Endothelial cell of hepatic sinusoid (primary cell): ENCODE results near the gene WDFY4.

Source experiments
- in situ Hi-C: cut with HindIII; loops from 2 replicates; pipeline ENCODE4 v1.10.0; 2017; ENCODE audit warnings: low sequenced_read_pairs

WDFY4 gene

GRCh38 chr10:48958598-48959190 is 274.0 kb downstream of the WDFY4 start:
- in situ Hi-C loops, result no loop called here

DNA sequence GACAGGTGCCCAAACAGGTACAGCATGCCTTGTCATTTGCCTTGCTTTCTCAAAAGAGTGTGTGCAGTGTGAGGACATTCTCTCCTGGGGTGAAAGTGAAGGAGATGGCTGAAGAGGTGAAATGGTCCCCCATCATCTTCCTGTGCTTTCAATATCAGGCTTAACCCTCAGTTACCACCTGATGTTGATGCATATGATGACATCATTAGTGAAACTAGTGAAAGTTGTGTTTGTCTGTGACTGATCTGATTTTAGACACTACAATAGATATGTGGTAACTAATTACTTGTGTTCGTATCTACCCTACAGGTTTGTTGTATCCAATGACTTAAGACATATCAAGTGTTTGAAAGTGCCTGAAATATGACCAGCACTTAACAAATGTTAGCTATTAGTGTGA is 279.4 kb downstream of the WDFY4 start:
- in situ Hi-C loops, result no loop called here

DNA sequence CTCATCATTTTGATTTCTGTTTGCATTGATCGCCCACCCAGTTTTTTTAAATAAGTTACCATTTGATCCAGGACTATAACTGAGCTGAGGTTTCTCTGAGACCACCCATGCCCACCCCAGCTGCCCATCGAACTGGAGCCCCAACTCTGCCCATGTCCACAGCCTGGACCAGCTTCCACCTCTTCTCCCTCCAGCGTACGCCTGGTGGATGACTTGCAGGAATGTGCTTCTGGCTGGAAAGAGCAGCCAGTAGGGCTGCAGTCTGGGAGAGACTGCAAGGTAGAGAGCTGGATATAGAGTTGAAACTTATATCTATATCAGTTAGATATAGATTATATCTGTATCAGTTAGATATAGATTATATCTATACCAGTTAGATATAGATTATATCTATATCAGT is 280.8 kb downstream of the WDFY4 start:
- in situ Hi-C loops, result no loop called here

DNA sequence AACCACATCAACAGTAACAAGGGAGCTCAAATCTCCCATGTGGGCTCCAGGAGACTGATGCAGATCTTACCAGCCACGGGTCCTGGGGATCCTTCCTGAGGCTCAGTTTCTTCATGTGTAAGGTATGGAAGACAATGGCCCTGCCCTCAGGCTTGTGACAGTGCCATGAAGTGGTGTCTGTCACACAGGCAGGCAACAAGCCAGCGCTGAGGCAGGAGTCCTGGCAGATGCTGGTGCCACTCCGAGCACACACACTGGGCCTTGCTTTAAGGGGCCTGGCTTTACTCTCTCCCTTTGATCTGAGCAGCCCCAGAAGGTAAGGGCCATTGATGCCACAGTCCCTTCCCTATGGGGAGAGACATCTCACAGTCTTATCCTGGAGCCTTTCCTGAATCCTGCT is 283.4 kb downstream of the WDFY4 start:
- in situ Hi-C loops, result no loop called here

GRCh38 chr10:48970046-48970445 is 285.4 kb downstream of the WDFY4 start:
- in situ Hi-C loops, result no loop called here

- in situ Hi-C loops, result no loop called here
These were observed 286.0 kb downstream of the WDFY4 start for GRCh38 chr10:48970654-48971053.

DNA sequence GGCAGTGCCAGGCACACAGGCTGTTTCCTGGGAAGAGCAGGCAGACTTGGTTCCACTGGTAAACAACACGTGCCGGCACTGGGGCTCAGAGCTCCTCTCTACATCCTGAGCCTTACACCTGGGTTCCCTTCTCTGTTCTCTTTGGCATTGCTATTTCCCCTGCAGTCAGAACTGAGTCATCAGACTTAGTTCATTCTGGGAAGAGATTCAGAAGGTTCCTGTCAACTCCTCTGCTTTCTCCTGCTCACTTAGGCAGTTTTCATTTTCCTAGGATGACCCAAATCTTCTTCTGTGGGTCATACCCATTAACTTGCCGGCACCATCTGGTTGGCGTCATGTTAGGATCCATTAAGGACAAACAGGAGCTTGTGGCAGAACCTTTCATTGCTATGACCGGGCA is 288.4 kb downstream of the WDFY4 start:
- in situ Hi-C loops, result no loop called here

DNA sequence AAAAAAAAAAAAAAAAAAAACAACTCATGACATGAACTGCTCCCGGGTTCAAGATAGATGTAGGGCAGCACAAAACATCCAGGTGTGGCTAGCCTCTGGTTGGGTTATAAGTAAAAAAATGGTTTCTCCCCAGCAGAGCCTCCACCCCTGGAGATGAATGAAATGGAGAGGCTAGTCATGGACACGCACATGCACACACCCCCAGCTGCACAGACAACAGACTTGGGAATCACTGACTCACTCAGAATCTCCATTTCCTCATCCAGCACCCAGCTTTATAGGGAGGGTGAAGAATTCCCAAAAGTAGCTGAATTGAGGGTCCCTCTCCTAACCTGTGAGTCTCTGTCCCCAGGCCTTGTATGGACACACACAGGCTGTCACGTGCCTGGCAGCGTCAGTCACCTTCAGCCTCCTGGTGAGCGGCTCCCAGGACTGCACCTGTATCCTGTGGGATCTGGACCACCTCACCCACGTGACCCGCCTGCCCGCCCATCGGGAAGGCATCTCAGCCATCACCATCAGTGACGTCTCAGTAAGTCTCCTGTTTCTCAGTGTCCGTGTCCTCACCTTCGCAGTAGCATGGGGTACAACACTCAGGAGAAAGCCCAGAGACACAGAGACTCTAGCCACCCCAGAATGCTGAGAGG is 290.0 kb downstream of the WDFY4 start:
- in situ Hi-C loops, result no loop called here

DNA sequence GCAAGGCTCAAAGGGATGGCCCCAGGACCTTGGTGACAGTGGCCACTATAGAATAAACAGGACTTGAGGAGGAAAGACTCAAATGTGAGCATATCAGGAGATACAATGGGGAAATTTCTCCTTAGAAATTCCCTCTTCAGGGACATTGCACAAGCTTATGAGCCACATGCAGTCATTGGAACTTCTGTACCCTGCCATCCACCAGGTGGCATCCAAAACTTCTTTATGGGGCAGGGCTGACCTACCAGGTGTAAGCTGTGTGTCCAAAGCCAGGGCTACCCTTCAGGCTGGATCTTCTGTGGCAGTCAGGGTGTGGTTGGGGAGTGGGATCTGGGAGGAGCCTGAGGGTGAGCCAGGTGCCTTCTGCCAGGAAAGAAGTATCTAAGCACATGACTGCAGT is 291.5 kb downstream of the WDFY4 start:
- in situ Hi-C loops, result no loop called here

DNA sequence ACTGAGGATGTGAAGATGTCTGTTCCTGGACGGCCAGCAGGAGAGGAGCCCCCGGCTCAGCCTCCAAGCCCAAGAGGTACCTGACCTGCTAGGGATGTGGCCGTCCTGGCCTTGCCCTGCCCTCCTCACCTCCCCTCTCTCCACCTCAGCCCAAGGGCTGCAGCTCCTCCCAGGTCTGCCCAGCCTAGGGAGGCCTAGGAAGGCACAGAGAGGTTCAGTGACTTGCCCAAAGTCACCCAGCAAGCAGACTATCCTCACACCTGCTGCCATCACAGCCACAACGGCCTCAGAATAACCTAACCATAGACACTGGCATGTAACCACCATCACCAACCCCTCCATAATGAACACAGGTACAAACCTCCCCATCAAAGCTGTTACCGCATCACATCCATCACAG is 293.6 kb downstream of the WDFY4 start:
- in situ Hi-C loops, result no loop called here

DNA sequence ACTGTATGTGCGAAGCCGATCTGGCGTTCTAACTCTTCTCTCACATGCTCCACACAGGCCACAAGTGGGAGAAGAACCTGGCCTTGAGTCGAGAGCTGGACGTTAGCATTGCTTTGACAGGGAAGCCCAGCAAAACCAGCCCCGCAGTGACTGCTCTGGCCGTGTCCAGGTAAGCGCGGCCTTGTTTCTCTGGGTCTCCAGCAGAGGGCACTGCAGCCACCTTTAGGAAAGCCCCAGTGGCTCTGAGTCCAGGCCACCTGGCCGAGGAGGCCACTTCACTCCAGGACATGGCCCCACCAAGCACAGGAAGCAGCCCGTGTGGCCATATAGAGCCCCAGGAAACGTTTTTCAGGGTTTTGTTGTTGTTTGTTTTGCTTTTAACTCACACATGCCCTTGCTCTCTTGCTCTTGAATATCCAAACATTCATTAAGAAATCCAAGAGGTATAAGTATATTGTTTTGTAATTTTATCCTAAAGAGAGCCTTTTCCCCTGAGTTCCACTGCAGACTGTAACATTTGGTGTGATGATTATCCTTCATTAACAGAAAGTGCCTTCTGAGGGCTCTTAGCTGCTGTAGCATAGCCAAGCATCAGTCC is 296.7 kb downstream of the WDFY4 start:
- in situ Hi-C loops, result loop anchor here (5.0 kb wide), 1 partner anchor 36 kb away; no protein-coding TSS in a partner anchor

GRCh38 chr10:48982584-48982983 is 297.9 kb downstream of the WDFY4 start:
- in situ Hi-C loops, result loop anchor here (5.0 kb wide), 1 partner anchor 35 kb away; no protein-coding TSS in a partner anchor

GRCh38 chr10:48983648-48984351 is 299.1 kb downstream of the WDFY4 start:
- in situ Hi-C loops, result loop anchor here (5.0 kb wide), 1 partner anchor 34 kb away; no protein-coding TSS in a partner anchor

DNA sequence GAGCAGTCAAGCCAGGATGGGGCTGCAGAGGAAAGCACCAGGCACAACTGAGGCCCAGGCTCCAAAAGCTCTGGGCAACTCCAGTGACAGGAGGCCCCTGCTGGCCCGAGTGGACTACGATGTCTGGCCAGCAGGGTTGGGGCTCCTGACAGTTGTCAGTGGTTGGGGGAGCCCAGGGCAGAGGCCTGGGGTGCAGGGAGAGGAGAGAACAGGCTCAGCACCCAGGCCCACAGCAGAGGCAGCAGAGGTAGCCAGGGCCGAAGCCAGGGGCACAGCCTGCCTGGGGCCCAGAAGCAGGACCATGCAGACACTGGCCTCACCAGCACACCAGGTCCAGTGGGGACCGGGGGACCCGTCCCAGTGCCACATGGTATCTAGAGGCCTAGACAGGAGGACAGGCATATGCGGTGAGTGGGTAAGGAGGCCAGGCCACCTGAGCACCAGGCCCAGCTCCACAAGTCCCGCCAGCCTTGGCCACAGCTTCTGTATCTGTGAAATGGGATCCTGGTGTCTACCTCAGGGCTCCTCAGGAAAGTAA is 301.0 kb downstream of the WDFY4 start:
- in situ Hi-C loops, result no loop called here

- in situ Hi-C loops, result no loop called here
These were observed 305.6 kb downstream of the WDFY4 start for GRCh38 chr10:48990226-48990625.

DNA sequence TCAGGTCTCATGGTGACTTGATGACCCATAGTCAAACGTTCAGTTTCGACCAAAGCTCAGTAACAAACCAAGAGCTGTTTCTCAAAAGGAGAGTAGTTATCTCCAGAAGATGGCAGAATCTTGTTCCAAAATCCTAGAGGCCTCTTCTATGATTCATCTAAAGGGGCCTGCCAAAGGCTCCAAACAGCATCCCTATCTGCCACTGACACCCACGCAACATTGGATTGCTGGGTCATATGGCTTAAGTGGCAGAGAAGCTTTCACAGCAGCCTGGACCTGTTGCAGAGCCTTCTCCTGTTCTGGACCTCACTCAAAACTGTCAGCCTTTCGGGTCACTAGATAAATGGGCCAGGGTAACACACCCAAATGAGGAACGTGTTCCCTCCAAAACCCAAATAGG is 309.0 kb downstream of the WDFY4 start:
- in situ Hi-C loops, result no loop called here

GRCh38 chr10:48996329-48996728 is 311.7 kb downstream of the WDFY4 start:
- in situ Hi-C loops, result no loop called here

GRCh38 chr10:48999346-48999745 is 314.7 kb downstream of the WDFY4 start:
- in situ Hi-C loops, result no loop called here

- in situ Hi-C loops, result no loop called here
These were observed 316.0 kb downstream of the WDFY4 start for GRCh38 chr10:49000437-49001398.

DNA sequence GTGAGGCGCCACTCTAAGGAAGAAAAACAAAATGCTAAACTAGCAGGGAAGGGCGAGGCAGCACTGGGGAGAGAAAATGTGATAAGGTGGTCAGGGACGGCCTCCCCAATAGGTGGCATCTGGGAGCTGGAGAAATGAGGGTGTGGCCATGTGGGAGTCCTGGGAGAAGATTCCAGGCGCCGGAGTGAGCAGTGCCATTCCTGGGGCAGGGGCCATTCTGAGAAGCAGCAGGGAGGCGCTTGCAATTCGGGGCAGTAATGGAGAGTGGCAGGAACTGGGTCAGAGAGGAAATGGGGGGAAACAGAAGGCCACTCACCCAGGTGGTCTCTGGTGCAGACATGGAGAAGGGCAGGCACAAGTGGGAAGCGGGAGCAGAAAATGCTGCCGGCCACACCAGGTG is 316.7 kb downstream of the WDFY4 start:
- in situ Hi-C loops, result no loop called here
